ENCODE results near the gene ZNF446. TPM values are rescaled to one million over a fixed set of nuclear protein-coding genes. Genes with fewer than 3 reads are reported as not detected.
"Not testable (repeated sequence)": the region's sequence is repeated elsewhere in the genome, so short reads cannot be mapped to it uniquely, and the experiment has no call there.

The ZNF446 gene
- total RNA-seq, 2 experiments from 2014 or later, result 6.9 to 7.8 TPM

- Mint-ChIP-seq H3K27me3 (ENCODE audit: low read depth) (no peaks in the 10 kb centered on the region), H3K27ac (peak overlapping the region; percentile 12), H3K4me1 (ENCODE audit: low read depth) (no peaks in the 10 kb centered on the region), H3K9me3 (ENCODE audit: insufficient read depth) (no peaks in the 10 kb centered on the region), H3K36me3 (ENCODE audit: low read depth) (no peaks in the 10 kb centered on the region), H3K4me3 (no peak overlapping the region)
- DNase-seq (no peak), ATAC-seq (no peak)
- ChIA-PET POLR2A (interaction anchor here (0.6 kb wide), 2 partner anchors 25 to 297 kb away, joined by 3 read pairs; no protein-coding TSS in a partner anchor), CTCF (no interaction called here)
Observed at GRCh38 chr19:58482372-58482771, 6.2 kb downstream of the ZNF446 start.

DNA sequence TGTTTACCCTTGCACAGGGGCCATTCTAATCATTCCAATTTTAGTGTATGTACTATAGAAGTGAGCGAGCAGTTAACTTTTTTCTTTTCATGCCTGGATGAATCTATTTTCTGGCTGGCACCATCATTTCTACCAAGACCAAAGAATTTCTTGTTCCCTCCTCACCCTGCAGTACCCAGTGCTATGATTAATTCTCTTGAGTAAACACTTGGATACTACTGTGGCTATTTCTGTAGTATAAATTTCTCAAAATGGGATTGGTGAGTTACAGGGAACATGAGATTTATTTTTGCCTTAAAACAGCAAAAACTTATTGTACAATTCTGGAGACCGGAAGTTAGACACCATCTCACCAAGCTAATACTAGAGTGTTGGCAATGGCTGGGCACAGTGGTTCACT is 7.6 kb downstream of the ZNF446 start:
- POLR2A ChIA-PET, result interaction anchor here (0.5 kb wide), 1 partner anchor 43 kb away, joined by 3 read pairs; no protein-coding TSS in a partner anchor
- H3K27me3 Mint-ChIP-seq (ENCODE audit: low read depth), result no peaks in the 10 kb centered on the region
- no peak for ATAC-seq
- DNase-seq, result no peak
- no peaks in the 10 kb centered on the region for H3K9me3 Mint-ChIP-seq (ENCODE audit: insufficient read depth)
- H3K36me3 Mint-ChIP-seq (ENCODE audit: low read depth), result no peaks in the 10 kb centered on the region
- peaks cover under 1% of the 10 kb centered on the region for H3K4me1 Mint-ChIP-seq (ENCODE audit: low read depth)
- H3K27ac Mint-ChIP-seq, result no peak overlapping the region
- CTCF ChIA-PET, result interaction anchor here (1.5 kb wide), 1 partner anchor 16 kb away, joined by 4 read pairs; no protein-coding TSS in a partner anchor
- no peak overlapping the region for H3K4me3 Mint-ChIP-seq

GRCh38 chr19:58484349-58484748 is 8.2 kb downstream of the ZNF446 start:
- not testable (repeated sequence) for H3K36me3 Mint-ChIP-seq (ENCODE audit: low read depth); H3K27me3 Mint-ChIP-seq (ENCODE audit: low read depth); H3K27ac Mint-ChIP-seq; H3K9me3 Mint-ChIP-seq (ENCODE audit: insufficient read depth); H3K4me3 Mint-ChIP-seq; DNase-seq; ATAC-seq; H3K4me1 Mint-ChIP-seq (ENCODE audit: low read depth)
- CTCF ChIA-PET, result interaction anchor here (1.5 kb wide), 1 partner anchor 16 kb away, joined by 4 read pairs; no protein-coding TSS in a partner anchor
- POLR2A ChIA-PET, result interaction anchor here (0.5 kb wide), 1 partner anchor 44 kb away, joined by 3 read pairs; no protein-coding TSS in a partner anchor

- CTCF ChIA-PET, result interaction anchor here (1.2 kb wide), 1 partner anchor 23 kb away, joined by 3 read pairs; no protein-coding TSS in a partner anchor
- H3K9me3 Mint-ChIP-seq (ENCODE audit: insufficient read depth), result no peaks in the 10 kb centered on the region
- H3K36me3 Mint-ChIP-seq (ENCODE audit: low read depth), result no peaks in the 10 kb centered on the region
- no peak overlapping the region for H3K27ac Mint-ChIP-seq
- ATAC-seq (no peak), DNase-seq (no peak)
- H3K4me3 Mint-ChIP-seq, result no peak overlapping the region
- no peaks in the 10 kb centered on the region for H3K27me3 Mint-ChIP-seq (ENCODE audit: low read depth)
- POLR2A ChIA-PET, result no interaction called here
- H3K4me1 Mint-ChIP-seq (ENCODE audit: low read depth), result peaks cover 9% of the 10 kb centered on the region
Observed at GRCh38 chr19:58491393-58491792, 15.2 kb downstream of the ZNF446 start.

DNA sequence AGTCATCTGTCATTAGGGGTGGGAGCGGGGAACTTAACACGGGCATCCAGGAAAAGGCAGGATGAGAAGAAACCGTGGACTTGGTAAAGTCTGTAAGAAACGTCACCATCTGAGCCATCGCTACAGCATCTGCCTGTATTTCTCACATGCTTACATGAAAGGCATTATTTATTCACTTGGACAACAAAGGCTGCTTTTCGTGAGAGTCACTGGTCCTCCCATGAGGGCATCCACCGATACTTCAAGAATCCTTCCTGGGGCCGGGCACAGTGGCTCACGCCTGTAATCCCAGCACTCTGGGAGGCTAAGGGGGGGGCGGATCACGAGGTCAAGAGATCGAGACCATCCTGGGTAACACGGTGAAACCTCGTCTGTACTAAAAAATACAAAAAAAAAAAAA is 16.1 kb downstream of the ZNF446 start:
- ATAC-seq (no peak), DNase-seq (no peak)
- H3K27me3 Mint-ChIP-seq (ENCODE audit: low read depth), result no peaks in the 10 kb centered on the region
- ChIA-PET POLR2A (no interaction called here), CTCF (no interaction called here)
- H3K4me1 Mint-ChIP-seq (ENCODE audit: low read depth), result peaks cover 15% of the 10 kb centered on the region
- H3K27ac Mint-ChIP-seq, result no peak overlapping the region
- no peaks in the 10 kb centered on the region for H3K36me3 Mint-ChIP-seq (ENCODE audit: low read depth)
- H3K9me3 Mint-ChIP-seq (ENCODE audit: insufficient read depth), result no peaks in the 10 kb centered on the region
- no peak overlapping the region for H3K4me3 Mint-ChIP-seq

DNA sequence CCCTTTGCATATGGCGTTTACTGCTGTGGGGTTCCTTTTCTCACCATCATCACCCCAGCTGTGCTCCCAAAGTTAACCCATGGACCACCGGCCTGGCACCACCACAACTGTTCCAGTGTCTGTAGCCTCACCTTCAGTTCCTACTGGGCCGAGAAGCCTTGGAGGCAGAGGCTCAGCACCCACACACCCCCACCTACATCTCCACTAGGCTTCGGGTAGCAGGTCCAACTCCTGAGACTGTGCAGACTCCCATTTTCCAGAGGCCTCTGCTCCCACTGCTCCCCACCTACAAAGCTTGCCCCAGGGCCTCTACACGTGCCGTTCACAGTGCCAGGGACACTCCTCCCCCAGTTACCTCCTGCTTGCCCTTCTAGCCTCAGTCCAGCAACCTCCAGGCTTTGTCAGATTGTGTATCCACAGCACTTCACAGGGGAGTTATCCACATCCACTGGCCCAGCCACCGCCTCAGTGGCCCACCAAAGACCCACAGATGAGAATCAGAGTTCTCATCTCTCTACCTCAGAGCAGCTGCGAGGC is 21.6 kb downstream of the ZNF446 start:
- POLR2A ChIA-PET, result interaction anchor here (1.5 kb wide), 1 partner anchor 21 kb away, joined by 4 read pairs; no protein-coding TSS in a partner anchor
- Mint-ChIP-seq H3K4me1 (ENCODE audit: low read depth) (peaks cover 31% of the 10 kb centered on the region), H3K27me3 (ENCODE audit: low read depth) (no peaks in the 10 kb centered on the region), H3K27ac (peak overlapping the region; percentile 20), H3K36me3 (ENCODE audit: low read depth) (peaks cover 4% of the 10 kb centered on the region), H3K4me3 (peak overlapping the region; percentile 85), H3K9me3 (ENCODE audit: insufficient read depth) (no peaks in the 10 kb centered on the region)
- DNase-seq, result no peak
- CTCF ChIA-PET, result interaction anchor here (1.6 kb wide), 1 partner anchor 8 kb away, joined by 4 read pairs; no protein-coding TSS in a partner anchor
- no peak for ATAC-seq

- H3K9me3 Mint-ChIP-seq (ENCODE audit: insufficient read depth), result no peaks in the 10 kb centered on the region
- POLR2A ChIA-PET, result interaction anchor here (1.0 to 2.7 kb wide), 4 partner anchors 15 to 136 kb away, joined by 3 to 11 read pairs (median 4); partner anchors contain the start of genes CHMP2A and ZNF497
- peak overlapping the region; percentile 88 for H3K27ac Mint-ChIP-seq
- H3K36me3 Mint-ChIP-seq (ENCODE audit: low read depth), result peaks cover 4% of the 10 kb centered on the region
- DNase-seq (peak; percentile 18), ATAC-seq (no peak)
- no peaks in the 10 kb centered on the region for H3K27me3 Mint-ChIP-seq (ENCODE audit: low read depth)
- peak overlapping the region; percentile 85 for H3K4me3 Mint-ChIP-seq
- H3K4me1 Mint-ChIP-seq (ENCODE audit: low read depth), result peaks cover 31% of the 10 kb centered on the region
- CTCF ChIA-PET, result interaction anchor here (1.6 to 3.5 kb wide), 4 partner anchors 9 to 20 kb away, joined by 4 to 24 read pairs (median 12); partner anchors contain the start of genes SLC27A5 and ZBTB45
Observed at GRCh38 chr19:58498316-58499020, 22.3 kb downstream of the ZNF446 start.

GRCh38 chr19:58499021-58499927 is 23.1 kb downstream of the ZNF446 start:
- H3K4me3 Mint-ChIP-seq, result peak overlapping the region; percentile 85
- H3K4me1 Mint-ChIP-seq (ENCODE audit: low read depth), result peaks cover 31% of the 10 kb centered on the region
- ChIA-PET CTCF (interaction anchor here (1.1 to 3.5 kb wide), 7 partner anchors 10 to 82 kb away, joined by 3 to 24 read pairs (median 4); partner anchors contain the start of genes SLC27A5 and ZBTB45), POLR2A (interaction anchor here (0.7 to 2.7 kb wide), 4 partner anchors 14 to 137 kb away, joined by 3 to 11 read pairs (median 4); partner anchors contain the start of genes CHMP2A and ZNF497)
- peaks cover 4% of the 10 kb centered on the region for H3K36me3 Mint-ChIP-seq (ENCODE audit: low read depth)
- H3K27ac Mint-ChIP-seq, result peak overlapping the region; percentile 88
- peak; percentile 97 for ATAC-seq
- no peaks in the 10 kb centered on the region for H3K27me3 Mint-ChIP-seq (ENCODE audit: low read depth)
- DNase-seq, result peak; percentile 99
- H3K9me3 Mint-ChIP-seq (ENCODE audit: insufficient read depth), result no peaks in the 10 kb centered on the region

GRCh38 chr19:58500242-58500641 is 24.1 kb downstream of the ZNF446 start:
- no peak for ATAC-seq
- no peak overlapping the region for H3K27ac Mint-ChIP-seq
- H3K4me3 Mint-ChIP-seq, result no peak overlapping the region
- ChIA-PET CTCF (interaction anchor here (0.6 to 3.5 kb wide), 6 partner anchors 12 to 81 kb away, joined by 4 to 24 read pairs (median 6); partner anchors contain the start of genes SLC27A5 and ZBTB45), POLR2A (interaction anchor here (2.7 kb wide), 1 partner anchor 13 kb away, joined by 11 read pairs; no protein-coding TSS in a partner anchor)
- no peak for DNase-seq
- H3K9me3 Mint-ChIP-seq (ENCODE audit: insufficient read depth), result no peaks in the 10 kb centered on the region
- H3K4me1 Mint-ChIP-seq (ENCODE audit: low read depth), result peaks cover 31% of the 10 kb centered on the region
- peaks cover 4% of the 10 kb centered on the region for H3K36me3 Mint-ChIP-seq (ENCODE audit: low read depth)
- H3K27me3 Mint-ChIP-seq (ENCODE audit: low read depth), result no peaks in the 10 kb centered on the region

DNA sequence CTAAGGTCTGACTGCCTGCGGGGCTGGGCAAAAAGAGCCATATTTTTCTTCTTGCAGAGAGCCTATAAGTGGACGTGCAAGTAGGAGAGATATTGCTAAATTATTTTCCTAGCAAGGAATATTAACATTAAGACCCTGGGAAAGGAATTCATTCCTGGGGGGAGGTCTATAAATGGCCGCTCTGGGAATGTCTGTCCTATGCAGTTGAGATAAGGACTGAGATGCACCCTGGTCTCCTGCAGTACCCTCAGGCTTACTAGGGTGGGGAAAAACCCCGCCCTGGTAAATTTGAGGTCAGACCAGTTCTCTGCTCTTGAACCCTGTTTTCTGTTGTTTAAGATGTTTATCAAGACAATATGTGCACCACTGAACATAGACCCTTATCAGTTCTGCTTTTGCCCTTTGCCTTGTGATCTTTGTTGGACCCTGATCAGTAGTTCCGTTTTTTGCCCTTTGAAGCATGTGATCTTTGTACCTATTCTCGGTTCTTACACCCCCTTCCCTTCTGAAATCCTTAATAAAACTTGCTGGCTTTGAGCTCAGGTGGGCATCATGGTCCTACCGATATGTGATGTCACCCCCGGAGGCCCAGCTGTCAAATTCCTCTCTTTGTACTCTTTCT is 31.6 kb downstream of the ZNF446 start:
- not testable (repeated sequence) for ATAC-seq; H3K27me3 Mint-ChIP-seq (ENCODE audit: low read depth); H3K4me1 Mint-ChIP-seq (ENCODE audit: low read depth); H3K27ac Mint-ChIP-seq; DNase-seq; H3K4me3 Mint-ChIP-seq; H3K36me3 Mint-ChIP-seq (ENCODE audit: low read depth)
- peaks cover 13% of the 10 kb centered on the region for H3K9me3 Mint-ChIP-seq (ENCODE audit: insufficient read depth)
- POLR2A ChIA-PET, result interaction anchor here (0.6 kb wide), 1 partner anchor 689 kb away, joined by 3 read pairs; no protein-coding TSS in a partner anchor
- CTCF ChIA-PET, result interaction anchor here (0.9 kb wide), 1 partner anchor 12 kb away, joined by 3 read pairs; the partner anchor contains the start of gene ZBTB45

- Mint-ChIP-seq H3K36me3 (ENCODE audit: low read depth) (peaks cover 9% of the 10 kb centered on the region), H3K4me3 (no peak overlapping the region), H3K4me1 (ENCODE audit: low read depth) (peaks cover 17% of the 10 kb centered on the region), H3K9me3 (ENCODE audit: insufficient read depth) (peaks cover 13% of the 10 kb centered on the region), H3K27me3 (ENCODE audit: low read depth) (no peaks in the 10 kb centered on the region), H3K27ac (no peak overlapping the region)
- CTCF ChIA-PET, result interaction anchor here (1.7 kb wide), 1 partner anchor 9 kb away, joined by 3 read pairs; no protein-coding TSS in a partner anchor
- POLR2A ChIA-PET, result no interaction called here
- ATAC-seq (no peak), DNase-seq (no peak)
Observed at GRCh38 chr19:58509731-58510083, 33.6 kb downstream of the ZNF446 start.
